ENCODE measurements around the gene CFAP90.

- TF ChIP-seq MYC (IDR thresholded peaks at IDR 0.05; ENCODE audit: borderline replicate concordance, low read length) (no peak), CHD2 (IDR thresholded peaks at IDR 0.05; ENCODE audit: low read length, partially characterized antibody) (no peak), CTCF (IDR thresholded peaks at IDR 0.05) (peak; percentile 16; the same call in 1 of the 3 replicates), POLR2A (IDR thresholded peaks at IDR 0.05; ENCODE audit: low read length) (no peak), SMC3 (IDR thresholded peaks at IDR 0.05) (no peak)
Measured at GRCh38 chr5:7849681-7850394, 1.1 kb downstream of the CFAP90 start.
